T-cell (primary cell): ENCODE measurements around the gene MAP3K1. TPM values are rescaled to one million over a fixed set of nuclear protein-coding genes. Genes with fewer than 3 reads are reported as not detected.

Source experiments
- ATAC-seq, 4 experiments: fragments of 200-7000 bp in 3 of 4; fragments of 150-1000 bp in 1 of 4; cut with Tn5 transposase; replicated peaks in 1 of 4; 1 replicate in 3 of 4; 2 replicates in 1 of 4; pipeline ENCODE4 v1.10.0; 2021; ENCODE audit warnings: moderate library complexity in 3 of 4, mild to moderate bottlenecking in 2 of 4, moderate number of reproducible peaks in 1 of 4
- CTCF ChIA-PET, 2 donors: fragments of 300-600 bp; sonication (Branson Sonifier 250); formaldehyde crosslinking; loops; one replicate each; lab custom pipeline; 2022; ENCODE audit warnings: antibody characterized with exemption in 2 of 2; lab: Charles Lee
- POLR2A ChIA-PET, 2 donors: fragments of 300-600 bp; sonication (Branson Sonifier 250); formaldehyde crosslinking; loops; one replicate each; lab custom pipeline; 2022; ENCODE audit warnings: antibody characterized with exemption in 2 of 2; lab: Charles Lee
- DNase-seq, 35 experiments: peaks; one replicate each; pipeline versions ENCODE4 v3.0.0 to v3.0.0-alpha.2; 2013 to 2023
- H3K27ac ChIP-seq: one replicate; pipeline ENCODE4 v1.5.1; 2013; ENCODE audit warnings: low read length
- H3K27me3 ChIP-seq, 2 experiments: replicated peaks in 1 of 2; 1 replicate in 1 of 2; 2 replicates in 1 of 2; pipeline versions ENCODE4 v1.6.1 to v1.7.0; 2013; ENCODE audit warnings: low read length in 1 of 2, mixed read lengths in 1 of 2; ENCODE audit not compliant: control insufficient read depth in 2 of 2, insufficient read depth in 2 of 2; ENCODE audit errors: extremely low read depth in 1 of 2
- H3K36me3 ChIP-seq, 2 donors: 1 replicate in 1 of 2; 2 replicates in 1 of 2; pipeline versions ENCODE4 v1.6.1 to v1.7.0; 2013; ENCODE audit warnings: low read length in 1 of 2; ENCODE audit not compliant: control insufficient read depth in 2 of 2, insufficient read depth in 1 of 2; ENCODE audit errors: extremely low read depth in 1 of 2
- H3K4me1 ChIP-seq, 2 experiments: 1 replicate in 1 of 2; 2 replicates in 1 of 2; pipeline versions ENCODE4 v1.6.1 to v1.7.0; 2013; ENCODE audit warnings: low read length in 2 of 2, mixed read lengths in 1 of 2; ENCODE audit not compliant: insufficient read depth in 2 of 2, control insufficient read depth in 1 of 2; ENCODE audit errors: extremely low read depth in 1 of 2
- H3K4me3 ChIP-seq, 2 donors: 1 replicate in 1 of 2; 2 replicates in 1 of 2; pipeline versions ENCODE4 v1.5.1 to v1.7.0; 2013; ENCODE audit warnings: mild to moderate bottlenecking in 2 of 2, low read length in 1 of 2, moderate library complexity in 1 of 2; ENCODE audit not compliant: control insufficient read depth in 1 of 2; ENCODE audit errors: extremely low read depth in 1 of 2
- H3K9me3 ChIP-seq: 2 replicates; pipeline ENCODE4 v1.7.0; 2013
- H3K27ac Mint-ChIP-seq, 2 donors: one replicate each; pipeline ENCODE4 v1.8.0; 2020 to 2021; ENCODE audit warnings: mild to moderate bottlenecking in 2 of 2, mixed read lengths in 2 of 2
- H3K27me3 Mint-ChIP-seq, 2 donors: one replicate each; pipeline ENCODE4 v1.8.0; 2021 to 2022; ENCODE audit warnings: mixed read lengths in 2 of 2
- H3K36me3 Mint-ChIP-seq: one replicate; pipeline ENCODE4 v1.8.0; 2021; ENCODE audit warnings: mixed read lengths
- H3K4me1 Mint-ChIP-seq, 3 donors: one replicate each; pipeline ENCODE4 v1.8.0; 2020 to 2022; ENCODE audit warnings: mixed read lengths in 3 of 3, mild to moderate bottlenecking in 1 of 3
- H3K4me3 Mint-ChIP-seq, 3 donors: one replicate each; pipeline ENCODE4 v1.8.0; 2020 to 2022; ENCODE audit warnings: mild to moderate bottlenecking in 3 of 3, mixed read lengths in 3 of 3, moderate library complexity in 3 of 3
- H3K9me3 Mint-ChIP-seq, 3 donors: one replicate each; pipeline ENCODE4 v1.8.0; 2020 to 2022; ENCODE audit warnings: mixed read lengths in 3 of 3
- WGBS: methylation state at CpG from one replicate; pipeline ENCODE4 v1.1.5; 2013; ENCODE audit warnings: missing lambda C conversion rate; ENCODE audit not compliant: insufficient coverage; 5-methylcytosine and 5-hydroxymethylcytosine counted together
- total RNA-seq, 35 experiments: library from RNA in 6 of 35; stranded (reverse) in 6 of 35; fragments of 120-200 nt in 1 of 35; gene quantifications; one replicate each; pipeline versions ENCODE4 v1.2.1 to v1.2.4 and lab custom pipeline; 2013 to 2026

MAP3K1 gene
- total RNA-seq, 5 donors from 2014 or later (not counting 1 experiment from before 2014, with no cell fraction given) = 53.1 to 96.0 (median 80.6) TPM

GRCh38 chr5:56845277-56845676 lies 29.9 kb downstream of the MAP3K1 start:
- Histone ChIP-seq H3K27me3 (no peaks in the 10 kb centered on the region), H3K4me3 (no peak overlapping the region), H3K27ac (no peak overlapping the region), H3K36me3 (peaks cover 0 to 2% of the 10 kb centered on the region in 2 donors), H3K4me1 (peaks cover 27 to 53% of the 10 kb centered on the region in 2 experiments), H3K9me3 (no peaks in the 10 kb centered on the region)
- peaks cover 8% of the 10 kb centered on the region for H3K36me3 Mint-ChIP-seq
- no peaks in the 10 kb centered on the region for H3K27me3 Mint-ChIP-seq
- ChIA-PET CTCF (no interaction called here), POLR2A (no interaction called here)
- H3K27ac Mint-ChIP-seq = peak overlapping the region; percentile 11 to 61
- no peaks in the 10 kb centered on the region for H3K9me3 Mint-ChIP-seq
- H3K4me1 Mint-ChIP-seq = peaks cover 94 to 98% (median 96%) of the 10 kb centered on the region in 3 donors
- H3K4me3 Mint-ChIP-seq = peak overlapping the region in 1 of 3 donors; percentile 36
- WGBS = no CpG with 5 or more reads among the region's 2 CpGs
- peak; percentile 53 to 73 (median 62) for ATAC-seq
- DNase-seq = peak in 7 of 35 experiments; percentile 11 to 35 (median 17)

- DNase-seq = no peak
- Mint-ChIP-seq H3K4me1 (peaks cover 95 to 100% (median 97%) of the 10 kb centered on the region in 3 donors), H3K27ac (peak overlapping the region; percentile 11 to 78), H3K9me3 (no peaks in the 10 kb centered on the region), H3K27me3 (no peaks in the 10 kb centered on the region), H3K4me3 (peak overlapping the region in 1 of 3 donors; percentile 36), H3K36me3 (peaks cover 8% of the 10 kb centered on the region)
- no peak for ATAC-seq
- Histone ChIP-seq H3K36me3 (peaks cover 0 to 2% of the 10 kb centered on the region in 2 donors), H3K4me3 (no peak overlapping the region), H3K27me3 (no peaks in the 10 kb centered on the region), H3K27ac (no peak overlapping the region), H3K4me1 (peaks cover 34 to 55% of the 10 kb centered on the region in 2 experiments), H3K9me3 (no peaks in the 10 kb centered on the region)
- no CpG with 5 or more reads among the region's 3 CpGs for WGBS
- ChIA-PET POLR2A (no interaction called here), CTCF (no interaction called here)
Observed at GRCh38 chr5:56845904-56846480, 30.6 kb downstream of the MAP3K1 start.

- Histone ChIP-seq H3K4me1 (peaks cover 38 to 73% of the 10 kb centered on the region in 2 experiments), H3K27ac (no peak overlapping the region), H3K36me3 (peaks cover 0 to 2% of the 10 kb centered on the region in 2 donors), H3K4me3 (no peak overlapping the region), H3K27me3 (no peaks in the 10 kb centered on the region), H3K9me3 (no peaks in the 10 kb centered on the region)
- CTCF ChIA-PET = interaction anchor here (0.9 to 1.3 kb wide), 5 partner anchors 10 to 585 kb away, joined by 3 to 4 read pairs (median 3); no protein-coding TSS in a partner anchor
- H3K4me1 Mint-ChIP-seq = peaks cover 94 to 99% (median 95%) of the 10 kb centered on the region in 3 donors
- no CpG with 5 or more reads among the region's 1 CpG for WGBS
- H3K27ac Mint-ChIP-seq = peak overlapping the region; percentile 5 to 39
- H3K36me3 Mint-ChIP-seq = peaks cover 4% of the 10 kb centered on the region
- H3K27me3 Mint-ChIP-seq = no peaks in the 10 kb centered on the region
- H3K9me3 Mint-ChIP-seq = no peaks in the 10 kb centered on the region
- POLR2A ChIA-PET = interaction anchor here in 1 of 2 donors (0.9 kb wide), 1 partner anchor 10 kb away, joined by 3 read pairs; no protein-coding TSS in a partner anchor
- no peak for ATAC-seq
- peak overlapping the region in 2 of 3 donors; percentile 4 to 40 for H3K4me3 Mint-ChIP-seq
- DNase-seq = no peak
Observed at GRCh38 chr5:56848206-56848605, 32.9 kb downstream of the MAP3K1 start.

DNA sequence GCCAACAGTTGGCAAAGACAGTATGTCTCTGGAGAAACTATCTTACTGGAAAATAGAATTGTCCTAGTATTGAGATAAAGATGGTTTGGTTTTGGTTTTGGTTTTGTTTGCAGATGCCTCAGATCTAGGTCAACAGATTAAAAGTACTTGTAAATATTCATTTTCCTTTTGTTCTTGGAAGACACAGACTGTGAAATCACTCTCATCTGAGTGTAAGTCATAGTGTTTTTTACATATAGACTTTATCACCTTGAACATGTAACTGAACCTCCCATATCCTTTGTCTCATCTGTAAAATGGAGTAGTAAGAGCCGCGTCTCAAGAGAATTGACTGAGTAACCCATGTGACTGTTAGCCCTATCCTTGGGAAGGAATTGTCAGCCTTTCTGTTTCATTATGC lies 34.3 kb downstream of the MAP3K1 start:
- H3K9me3 Mint-ChIP-seq = no peaks in the 10 kb centered on the region
- CTCF ChIA-PET = no interaction called here
- H3K27ac Mint-ChIP-seq = peak overlapping the region; percentile 77 to 78
- WGBS = no CpG with 5 or more reads among the region's 2 CpGs
- Histone ChIP-seq H3K27ac (no peak overlapping the region), H3K36me3 (no peaks in the 10 kb centered on the region), H3K4me1 (peaks cover 42 to 71% of the 10 kb centered on the region in 2 experiments), H3K9me3 (no peaks in the 10 kb centered on the region), H3K27me3 (no peaks in the 10 kb centered on the region), H3K4me3 (no peak overlapping the region)
- POLR2A ChIA-PET = no interaction called here
- H3K4me3 Mint-ChIP-seq = peak overlapping the region; percentile 40 to 65 (median 60)
- DNase-seq (peak in 1 of 35 experiments; percentile 36), ATAC-seq (peak in 2 of 4 experiments; percentile 42 to 52)
- peaks cover 94 to 99% (median 95%) of the 10 kb centered on the region in 3 donors for H3K4me1 Mint-ChIP-seq
- peaks cover under 1% of the 10 kb centered on the region for H3K36me3 Mint-ChIP-seq
- H3K27me3 Mint-ChIP-seq = no peaks in the 10 kb centered on the region

- Mint-ChIP-seq H3K27ac (peak overlapping the region in 1 of 2 donors; percentile 11), H3K36me3 (no peaks in the 10 kb centered on the region), H3K27me3 (no peaks in the 10 kb centered on the region), H3K4me3 (peak overlapping the region; percentile 60 to 72 (median 65)), H3K4me1 (peaks cover 94 to 99% (median 95%) of the 10 kb centered on the region in 3 donors), H3K9me3 (no peaks in the 10 kb centered on the region)
- no peaks in the 10 kb centered on the region for H3K36me3 ChIP-seq
- no peak overlapping the region for H3K27ac ChIP-seq
- CTCF ChIA-PET = interaction anchor here in 1 of 2 donors (0.6 kb wide), 1 partner anchor 12 kb away, joined by 3 read pairs; no protein-coding TSS in a partner anchor
- H3K27me3 ChIP-seq = no peaks in the 10 kb centered on the region
- no peaks in the 10 kb centered on the region for H3K9me3 ChIP-seq
- H3K4me1 ChIP-seq = peaks cover 42 to 71% of the 10 kb centered on the region in 2 experiments
- DNase-seq (no peak), ATAC-seq (no peak)
- POLR2A ChIA-PET = no interaction called here
- WGBS = no CpG with 5 or more reads among the region's 2 CpGs
- no peak overlapping the region for H3K4me3 ChIP-seq
Observed at GRCh38 chr5:56850423-56850822, 35.1 kb downstream of the MAP3K1 start.

GRCh38 chr5:56851258-56851941 lies 36.1 kb downstream of the MAP3K1 start:
- H3K27ac ChIP-seq = peak overlapping the region; percentile 4

More at GRCh38 chr5:56851258-56851941, 36.1 kb downstream of the MAP3K1 start:
- DNase-seq (no peak), ATAC-seq (no peak)
- no peaks in the 10 kb centered on the region for H3K9me3 Mint-ChIP-seq
- no peaks in the 10 kb centered on the region for H3K27me3 ChIP-seq
- H3K4me3 ChIP-seq = no peak overlapping the region
- H3K27ac Mint-ChIP-seq = peak overlapping the region; percentile 71 to 79
- peaks cover 92 to 99% (median 95%) of the 10 kb centered on the region in 3 donors for H3K4me1 Mint-ChIP-seq
- peaks cover under 1% of the 10 kb centered on the region for H3K36me3 Mint-ChIP-seq
- peak overlapping the region; percentile 37 to 72 (median 55) for H3K4me3 Mint-ChIP-seq
- H3K4me1 ChIP-seq = peaks cover 42 to 68% of the 10 kb centered on the region in 2 experiments
- H3K9me3 ChIP-seq = no peaks in the 10 kb centered on the region
- no peaks in the 10 kb centered on the region for H3K36me3 ChIP-seq
- ChIA-PET CTCF (interaction anchor here (0.6 to 1.8 kb wide), 4 partner anchors 13 to 581 kb away, joined by 3 to 8 read pairs (median 4); no protein-coding TSS in a partner anchor), POLR2A (interaction anchor here in 1 of 2 donors (0.6 kb wide), 1 partner anchor 155 kb away, joined by 9 read pairs; no protein-coding TSS in a partner anchor)
- WGBS = 80% methylated on average over 2 of the region's 6 CpGs
- H3K27me3 Mint-ChIP-seq = no peaks in the 10 kb centered on the region
